K562 (cell line): ENCODE measurements around the gene HLA-B. TPM values are rescaled to one million over a fixed set of nuclear protein-coding genes. Genes with fewer than 3 reads are reported as not detected.
"Not testable (repeated sequence)": the region's sequence is repeated elsewhere in the genome, so short reads cannot be mapped to it uniquely, and the experiment has no call there.

Experiments used
- ATAC-seq: fragments of 200-7000 bp; cut with Tn5 transposase; 3 replicates; pipeline ENCODE4 v1.9.1; 2020; ENCODE audit warnings: moderate library complexity
- BruUV-seq: library from RNA; stranded (reverse); fragments of 400-500 nt; replicated peaks from 2 replicates; lab custom pipeline; 2021; lab: Mats Ljungman, UMichigan
- CTCF ChIA-PET: fragments of 300-600 bp; formaldehyde crosslinking; extraction: SDS; loops from one replicate; lab custom pipeline; 2021; ENCODE audit warnings: low intra/inter-chr PET ratio; lab: Yijun Ruan, JAX
- POLR2A ChIA-PET: fragments of 300-600, 350-650 bp; sonication (Branson Sonifier 250); formaldehyde crosslinking; extraction: SDS; loops from one replicate; lab custom pipeline; 2021; ENCODE audit warnings: antibody characterized with exemption, inconsistent platforms; lab: Yijun Ruan, JAX
- DNase-seq, 4 experiments: peaks; one replicate each; pipeline versions ENCODE4 v3.0.0 to v3.0.0-alpha.2; 2011 to 2018; ENCODE audit warnings: low spot score in 3 of 4, mixed read lengths in 3 of 4; ENCODE audit errors: extremely low read depth in 1 of 4
- FAIRE-seq: peaks from 2 replicates; lab custom pipeline; 2011; peaks lifted over from hg19 to GRCh38; lab: Jason Lieb, UNC
- H2AFZ ChIP-seq: 2 replicates; pipeline ENCODE4 v1.6.0; 2011; ENCODE audit warnings: low read depth, low read length, control low read depth, inconsistent platforms
- H3K27ac ChIP-seq: fragments of 200-600 bp; 3 replicates; pipeline ENCODE4 v1.8.0; 2011; ENCODE audit warnings: low read depth, mild to moderate bottlenecking, control low read depth, inconsistent platforms, low read length, moderate library complexity, mixed read lengths; ENCODE audit errors: extremely low read depth
- H3K27me3 ChIP-seq, 2 experiments: fragments of 300-600 bp in 1 of 2; 2 replicates in 1 of 2; 3 replicates in 1 of 2; pipeline versions ENCODE4 v1.6.0 to v1.8.0; 2011; ENCODE audit warnings: inconsistent platforms in 2 of 2, low read length in 2 of 2, mild to moderate bottlenecking in 1 of 2, mixed read lengths in 1 of 2, moderate library complexity in 1 of 2; ENCODE audit not compliant: control insufficient read depth in 2 of 2, insufficient read depth in 2 of 2
- H3K36me3 ChIP-seq: fragments of 300-600 bp; 3 replicates; pipeline ENCODE4 v1.8.0; 2011; ENCODE audit warnings: mild to moderate bottlenecking, low read length, inconsistent platforms; ENCODE audit not compliant: control insufficient read depth, insufficient read depth
- H3K4me1 ChIP-seq, 2 experiments: fragments of 200-600 bp in 1 of 2; replicated peaks in 1 of 2; 2 replicates in 1 of 2; 3 replicates in 1 of 2; pipeline versions ENCODE4 v1.5.1 to v1.8.0; 2011; ENCODE audit warnings: inconsistent platforms in 2 of 2, low read length in 2 of 2, mild to moderate bottlenecking in 1 of 2, mixed read lengths in 1 of 2, moderate library complexity in 1 of 2; ENCODE audit not compliant: control insufficient read depth in 2 of 2, insufficient read depth in 2 of 2
- H3K4me2 ChIP-seq: 2 replicates; pipeline ENCODE4 v1.6.1; 2011; ENCODE audit warnings: low read length, control low read depth, inconsistent platforms, mixed read lengths; ENCODE audit not compliant: insufficient read depth
- H3K4me3 ChIP-seq: fragments of 200-600 bp; sonication (generic), shearing (Covaris generic); 2 replicates; pipeline ENCODE4 v1.5.1; 2016; ENCODE audit warnings: control low read depth, inconsistent platforms
- H3K79me2 ChIP-seq: fragments of 200-600 bp; 3 replicates; pipeline ENCODE4 v1.8.0; 2011; ENCODE audit warnings: low read length, inconsistent platforms; ENCODE audit not compliant: control insufficient read depth, insufficient read depth
- H3K9ac ChIP-seq, 2 experiments: 2 replicates each; pipeline versions ENCODE4 v1.6.0 to v1.6.1; 2011; ENCODE audit warnings: low read depth in 2 of 2, low read length in 2 of 2, control low read depth in 1 of 2, inconsistent platforms in 1 of 2, mild to moderate bottlenecking in 1 of 2, mixed read lengths in 1 of 2; ENCODE audit not compliant: insufficient read depth in 1 of 2
- H3K9me1 ChIP-seq: one replicate; pipeline ENCODE4 v1.6.0; 2011; ENCODE audit warnings: inconsistent platforms, mild to moderate bottlenecking, low read length, moderate library complexity; ENCODE audit not compliant: control insufficient read depth, insufficient read depth
- H3K9me3 ChIP-seq: replicated peaks from 2 replicates; pipeline ENCODE4 v1.5.1; 2011; ENCODE audit warnings: low read depth, low read length, inconsistent platforms; ENCODE audit not compliant: control insufficient read depth, insufficient read depth
- H4K20me1 ChIP-seq: replicated peaks from 2 replicates; pipeline ENCODE4 v1.6.1; 2011; ENCODE audit warnings: low read length, inconsistent platforms, mixed read lengths; ENCODE audit not compliant: control insufficient read depth, insufficient read depth
- WGBS: fragments of 100-300 bp; shearing (Covaris generic); methylation state at CpG from one replicate; pipeline ENCODE4 v1.1.6; 2016; ENCODE audit warnings: low coverage, mixed read lengths; ENCODE audit not compliant: insufficient coverage; ENCODE audit errors: missing lambda C conversion rate; 5-methylcytosine and 5-hydroxymethylcytosine counted together
- in situ Hi-C: fragments of 300-500 bp; cut with MboI; formaldehyde crosslinking; loops from 4 replicates; pipeline ENCODE4 v1.15.0; 2018; ENCODE audit warnings: inconsistent platforms, mixed read lengths
- intact Hi-C: fragments of 100-400 bp; cut with micrococcal nuclease; formaldehyde crosslinking; loops from 2 replicates; pipeline ENCODE4 v1.14.2; 2022
- polyA plus RNA-seq, 8 experiments: library from polyadenylated mRNA; depleted of rRNA in 4 of 8; stranded (reverse) in 5 of 8; unstranded in 3 of 8; fragments of >200 nt; fragmentation: Nextera tagmentation in 2 of 8; fragmentation: Illumina TruSeq in 1 of 8; extraction: Ambion mirVana in 2 of 8; extraction: Trizol in 1 of 8; gene quantifications; 2 replicates each; pipeline versions ENCODE4 v1.2.1 to v1.2.3, GENCODE V29; 2011 to 2014; ENCODE audit warnings: inconsistent platforms in 1 of 8, missing spikeins in 1 of 8
- total RNA-seq, 7 experiments: library from RNA; depleted of rRNA in 6 of 7; stranded (reverse); fragments of >200 nt in 6 of 7; fragmentation: Illumina TruSeq in 2 of 7; extraction: Trizol in 2 of 7; gene quantifications; 2 replicates each; pipeline versions ENCODE4 v1.2.1 to v1.2.3, GENCODE V29; 2011 to 2021; ENCODE audit warnings: low replicate concordance in 1 of 7
- TF ChIP-seq, protein P1 (sequence below), 3 experiments: IDR thresholded peaks in 2 of 3; conservative IDR thresholded peaks in 1 of 3; 2 replicates each; pipeline ENCODE4 v1.5.1; 2011 to 2012; ENCODE audit warnings: low read length in 3 of 3, mild to moderate bottlenecking in 3 of 3, control low read depth in 2 of 3, improper control_type of control experiment in 1 of 3, inconsistent platforms in 1 of 3, low read depth in 1 of 3, mixed read lengths in 1 of 3, moderate library complexity in 1 of 3; ENCODE audit not compliant: insufficient read depth in 2 of 3

The HLA-B gene
- total and polyA plus RNA-seq, 9 of the 15 experiments (the other 6 are each of a cell fraction or from before 2014, with no cell fraction given): 0.07 to 9.7 (median 0.65) TPM; not detected in 2

DNA sequence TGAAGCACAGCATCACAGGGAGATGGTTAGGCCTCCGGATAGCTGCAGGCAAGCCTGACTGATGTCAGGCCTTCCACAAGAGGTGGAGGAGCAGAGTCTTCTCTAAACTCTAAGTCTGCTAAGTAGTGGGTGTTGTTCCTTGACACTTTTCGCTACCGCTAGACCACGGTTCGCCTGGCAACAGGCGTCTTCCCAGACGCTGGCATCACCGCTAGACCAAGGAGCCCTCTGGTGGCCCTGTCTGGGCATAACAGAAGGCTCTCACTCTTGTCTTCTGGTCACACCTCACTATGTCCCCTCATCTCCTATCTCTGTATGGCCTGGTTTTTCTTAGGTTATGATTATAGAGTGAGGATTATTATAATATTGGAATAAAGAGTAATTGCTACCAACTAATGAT is 17.1 kb upstream of the HLA-B start:
- CTCF ChIA-PET, FAIRE-seq: not testable (repeated sequence)
- in situ Hi-C loops: loop anchor here (10.0 kb wide), 1 partner anchor 459 kb away; the partner anchor contains the start of gene VARS2

More for the DNA sequence above, 17.1 kb upstream of the HLA-B start:
- H3K9ac ChIP-seq, H3K27ac ChIP-seq, intact Hi-C loops, H3K79me2 ChIP-seq, H2AFZ ChIP-seq, H3K4me1 ChIP-seq, H3K4me2 ChIP-seq, POLR2A ChIA-PET, DNase-seq, H3K9me1 ChIP-seq, H4K20me1 ChIP-seq, BruUV-seq, H3K4me3 ChIP-seq, H3K9me3 ChIP-seq, H3K36me3 ChIP-seq: not testable (repeated sequence)
- peaks cover 4 to 25% of the 10 kb centered on the region in 2 experiments; a peak in 3 of 5 replicates for H3K27me3 ChIP-seq
- ATAC-seq: peak; percentile 42; the same call in 2 of the 3 replicates
- TF ChIP-seq, protein P1, sequence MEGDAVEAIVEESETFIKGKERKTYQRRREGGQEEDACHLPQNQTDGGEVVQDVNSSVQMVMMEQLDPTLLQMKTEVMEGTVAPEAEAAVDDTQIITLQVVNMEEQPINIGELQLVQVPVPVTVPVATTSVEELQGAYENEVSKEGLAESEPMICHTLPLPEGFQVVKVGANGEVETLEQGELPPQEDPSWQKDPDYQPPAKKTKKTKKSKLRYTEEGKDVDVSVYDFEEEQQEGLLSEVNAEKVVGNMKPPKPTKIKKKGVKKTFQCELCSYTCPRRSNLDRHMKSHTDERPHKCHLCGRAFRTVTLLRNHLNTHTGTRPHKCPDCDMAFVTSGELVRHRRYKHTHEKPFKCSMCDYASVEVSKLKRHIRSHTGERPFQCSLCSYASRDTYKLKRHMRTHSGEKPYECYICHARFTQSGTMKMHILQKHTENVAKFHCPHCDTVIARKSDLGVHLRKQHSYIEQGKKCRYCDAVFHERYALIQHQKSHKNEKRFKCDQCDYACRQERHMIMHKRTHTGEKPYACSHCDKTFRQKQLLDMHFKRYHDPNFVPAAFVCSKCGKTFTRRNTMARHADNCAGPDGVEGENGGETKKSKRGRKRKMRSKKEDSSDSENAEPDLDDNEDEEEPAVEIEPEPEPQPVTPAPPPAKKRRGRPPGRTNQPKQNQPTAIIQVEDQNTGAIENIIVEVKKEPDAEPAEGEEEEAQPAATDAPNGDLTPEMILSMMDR (IDR thresholded peaks at IDR 0.05 in 2 of 3, conservative IDR thresholded peaks at IDR 0.05 in 1 of 3; ENCODE audit: insufficient read depth in 2 of 3, low read depth in 1 of 3, low read length in 3 of 3): 0 out of 6 replicates have a peak, but pooled peaks of 1 of the 3 experiments have one; percentile 20
- 4% methylated on average over 3 of the region's 8 CpGs for WGBS
